Measurements from ENCODE around the gene TSPAN4. TPM values are rescaled to one million over a fixed set of nuclear protein-coding genes. Genes with fewer than 3 reads are reported as not detected.

Gene TSPAN4
- total RNA-seq, 1 donor from 2014 or later: 69.2 TPM

DNA sequence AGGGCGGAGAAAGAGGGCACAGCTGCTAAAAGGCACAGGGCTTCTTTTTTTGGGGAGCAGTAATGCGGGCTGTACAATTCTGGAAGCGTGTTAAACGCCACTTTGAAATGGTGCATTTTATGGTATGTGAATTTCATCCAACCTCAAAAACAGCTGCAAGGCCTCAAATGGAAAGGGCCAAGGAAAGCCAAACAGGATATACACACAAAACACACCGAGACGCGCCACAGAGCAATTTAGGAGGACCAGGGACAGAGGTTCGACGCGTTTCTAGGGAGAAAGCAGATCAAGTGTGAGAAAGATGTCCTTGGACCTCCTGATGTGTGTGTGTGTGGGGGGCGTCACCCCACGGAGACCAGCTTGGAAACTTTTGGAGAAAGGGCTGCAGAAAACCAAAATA, 31.1 kb downstream of the TSPAN4 start:
- Mint-ChIP-seq H3K27ac (ENCODE audit: unreplicated experiment) (no peak overlapping the region), H3K9me3 (ENCODE audit: low read depth) (no peaks in the 10 kb centered on the region), H3K4me1 (ENCODE audit: low read depth) (peaks cover 4% of the 10 kb centered on the region), H3K4me3 (ENCODE audit: unreplicated experiment) (no peak overlapping the region), H3K36me3 (ENCODE audit: low read depth) (peaks cover 4% of the 10 kb centered on the region), H3K27me3 (ENCODE audit: low read depth) (no peaks in the 10 kb centered on the region)
- DNase-seq (ENCODE audit: low spot score): no peak
- no peak for TF ChIP-seq CTCF (IDR thresholded peaks at IDR 0.05)

GRCh38 chr11:875203-875602, 32.6 kb downstream of the TSPAN4 start:
- H3K27ac Mint-ChIP-seq (ENCODE audit: unreplicated experiment): no peak overlapping the region
- H3K36me3 Mint-ChIP-seq (ENCODE audit: low read depth): peaks cover 7% of the 10 kb centered on the region
- no peaks in the 10 kb centered on the region for H3K27me3 Mint-ChIP-seq (ENCODE audit: low read depth)
- no peak for DNase-seq (ENCODE audit: low spot score)
- TF ChIP-seq CTCF (IDR thresholded peaks at IDR 0.05): no peak
- no peak overlapping the region for H3K4me3 Mint-ChIP-seq (ENCODE audit: unreplicated experiment)
- H3K4me1 Mint-ChIP-seq (ENCODE audit: low read depth): peaks cover 4% of the 10 kb centered on the region
- no peaks in the 10 kb centered on the region for H3K9me3 Mint-ChIP-seq (ENCODE audit: low read depth)

DNA sequence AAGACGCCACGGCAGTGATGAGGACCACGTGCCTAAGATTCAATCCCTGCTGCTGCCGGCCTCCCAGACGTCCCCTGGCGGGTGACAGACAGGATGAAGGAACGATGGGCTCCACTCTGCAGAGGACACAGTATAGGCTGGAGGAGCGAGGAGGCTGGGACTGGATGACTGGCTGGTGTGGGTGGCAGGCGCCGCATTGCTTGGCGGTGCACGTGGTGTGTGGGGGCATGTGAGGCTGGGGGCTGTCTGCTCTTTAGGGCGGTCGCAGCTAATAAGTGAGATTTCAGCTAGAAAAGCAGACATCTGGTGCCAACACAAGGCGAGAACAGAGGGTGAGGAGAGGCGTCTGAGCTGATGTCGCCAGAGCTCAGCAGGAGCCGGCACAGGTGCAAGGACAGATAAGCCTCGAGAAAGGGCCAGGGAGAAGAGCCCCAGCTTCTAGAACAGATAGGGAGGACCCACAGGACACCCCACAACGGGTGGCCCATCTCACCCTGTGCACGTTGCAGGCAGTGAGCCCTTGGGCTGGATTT, 33.2 kb downstream of the TSPAN4 start:
- DNase-seq (ENCODE audit: low spot score): no peak
- Mint-ChIP-seq H3K27ac (ENCODE audit: unreplicated experiment) (no peak overlapping the region), H3K9me3 (ENCODE audit: low read depth) (no peaks in the 10 kb centered on the region), H3K36me3 (ENCODE audit: low read depth) (peaks cover 10% of the 10 kb centered on the region), H3K27me3 (ENCODE audit: low read depth) (no peaks in the 10 kb centered on the region), H3K4me1 (ENCODE audit: low read depth) (peaks cover 4% of the 10 kb centered on the region), H3K4me3 (ENCODE audit: unreplicated experiment) (no peak overlapping the region)
- TF ChIP-seq CTCF (IDR thresholded peaks at IDR 0.05): no peak

DNA sequence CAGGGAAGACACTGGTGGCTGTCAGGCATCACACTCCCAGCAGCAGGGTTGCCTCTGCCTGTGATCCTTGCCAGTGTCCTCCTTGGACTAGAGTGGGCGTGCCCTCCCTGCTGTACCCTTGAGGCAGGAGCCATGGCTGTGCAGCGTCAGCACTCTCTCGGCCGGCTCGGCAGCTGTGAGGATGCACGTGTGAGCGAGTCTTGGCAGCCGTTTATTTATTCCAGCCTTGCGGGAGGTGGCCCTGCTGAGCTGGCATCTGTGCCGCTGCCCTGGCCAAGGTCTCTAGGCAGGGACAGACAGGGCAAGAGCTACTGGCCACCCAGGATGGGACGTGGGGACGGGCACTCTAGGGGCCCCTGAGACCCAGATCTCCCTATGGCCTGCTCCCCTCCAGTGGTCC, 33.9 kb downstream of the TSPAN4 start:
- H3K4me3 Mint-ChIP-seq (ENCODE audit: unreplicated experiment): no peak overlapping the region
- no peak for TF ChIP-seq CTCF (IDR thresholded peaks at IDR 0.05)
- no peaks in the 10 kb centered on the region for H3K9me3 Mint-ChIP-seq (ENCODE audit: low read depth)
- DNase-seq (ENCODE audit: low spot score): no peak
- H3K27me3 Mint-ChIP-seq (ENCODE audit: low read depth): no peaks in the 10 kb centered on the region
- peaks cover 10% of the 10 kb centered on the region for H3K36me3 Mint-ChIP-seq (ENCODE audit: low read depth)
- peaks cover 4% of the 10 kb centered on the region for H3K4me1 Mint-ChIP-seq (ENCODE audit: low read depth)
- H3K27ac Mint-ChIP-seq (ENCODE audit: unreplicated experiment): no peak overlapping the region

DNA sequence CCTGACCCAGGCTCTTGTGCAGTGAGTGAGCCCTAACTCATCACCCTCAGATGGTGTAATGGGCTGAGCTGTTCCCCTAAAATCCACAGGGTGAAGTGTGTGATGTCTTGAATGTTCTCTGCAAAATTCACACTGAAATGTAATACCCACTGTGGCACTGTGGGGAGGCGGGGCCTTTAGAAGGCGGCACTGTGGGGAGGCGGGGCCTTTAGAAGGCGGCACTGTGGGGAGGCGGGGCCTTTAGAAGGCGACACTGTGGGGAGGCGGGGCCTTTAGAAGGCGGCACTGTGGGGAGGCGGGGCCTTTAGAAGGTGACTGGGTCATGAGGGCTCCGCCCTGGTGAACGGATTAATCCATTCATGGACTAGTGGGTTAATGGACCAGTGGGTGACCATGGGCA, 34.9 kb downstream of the TSPAN4 start:
- Mint-ChIP-seq H3K36me3 (ENCODE audit: low read depth) (peaks cover 15% of the 10 kb centered on the region), H3K4me3 (ENCODE audit: unreplicated experiment) (no peak overlapping the region), H3K9me3 (ENCODE audit: low read depth) (no peaks in the 10 kb centered on the region), H3K27ac (ENCODE audit: unreplicated experiment) (no peak overlapping the region), H3K4me1 (ENCODE audit: low read depth) (peaks cover 5% of the 10 kb centered on the region), H3K27me3 (ENCODE audit: low read depth) (no peaks in the 10 kb centered on the region)
- no peak for DNase-seq (ENCODE audit: low spot score)
- TF ChIP-seq CTCF (IDR thresholded peaks at IDR 0.05): no peak
